Caco-2 (cell line): Measurements from ENCODE around the gene DLK1. TPM values are rescaled to one million over a fixed set of nuclear protein-coding genes. Genes with fewer than 3 reads are reported as not detected.

ENCODE experiments used
- BruUV-seq: library from RNA; stranded (reverse); fragments of 400-500 nt; replicated peaks from 2 replicates; lab custom pipeline; 2021; lab: Mats Ljungman, UMichigan
- CTCF ChIA-PET: fragments of 300-600 bp; sonication (Branson Sonifier 250); formaldehyde crosslinking; loops from one replicate; lab custom pipeline; 2022; ENCODE audit warnings: antibody characterized with exemption; lab: Charles Lee
- POLR2A ChIA-PET: fragments of 300-600 bp; sonication (Branson Sonifier 250); formaldehyde crosslinking; loops from one replicate; lab custom pipeline; 2022; ENCODE audit warnings: antibody characterized with exemption; lab: Charles Lee
- DNase-seq, 2 experiments: peaks; one replicate each; pipeline versions ENCODE4 v3.0.0 to v3.0.0-alpha.2; 2020 to 2022
- H3K27me3 ChIP-seq: replicated peaks from 2 replicates; pipeline ENCODE4 v1.6.0; 2011; ENCODE audit warnings: low read length; ENCODE audit not compliant: control insufficient read depth, insufficient read depth
- H3K36me3 ChIP-seq: 2 replicates; pipeline ENCODE4 v1.5.1; 2011; ENCODE audit warnings: low read length; ENCODE audit not compliant: control insufficient read depth, insufficient read depth
- H3K4me1 ChIP-seq: fragments of 250-450 bp; sonication (Bioruptor Pico); 2 replicates; pipeline ENCODE4 v1.5.1; 2020; ENCODE audit warnings: mild to moderate bottlenecking
- H3K4me3 ChIP-seq: 2 replicates; pipeline ENCODE4 v1.5.1; 2011; ENCODE audit warnings: low read depth, mild to moderate bottlenecking, control low read depth, low read length
- H3K9me3 ChIP-seq: fragments of 250-450 bp; sonication (Bioruptor Pico); 2 replicates; pipeline ENCODE4 v1.5.1; 2020; ENCODE audit warnings: mild to moderate bottlenecking, moderate library complexity
- H3K27ac Mint-ChIP-seq: one replicate; pipeline ENCODE4 v1.8.0; 2022; ENCODE audit warnings: mixed read lengths; ENCODE audit not compliant: unreplicated experiment
- H3K27me3 Mint-ChIP-seq: one replicate; pipeline ENCODE4 v1.8.0; 2022; ENCODE audit warnings: mixed read lengths; ENCODE audit not compliant: insufficient read depth, unreplicated experiment
- H3K36me3 Mint-ChIP-seq: one replicate; pipeline ENCODE4 v1.8.0; 2022; ENCODE audit warnings: mild to moderate bottlenecking, mixed read lengths; ENCODE audit not compliant: insufficient read depth, unreplicated experiment
- H3K4me1 Mint-ChIP-seq: one replicate; pipeline ENCODE4 v1.8.0; 2022; ENCODE audit warnings: low read depth, mixed read lengths; ENCODE audit not compliant: unreplicated experiment
- H3K4me3 Mint-ChIP-seq: one replicate; pipeline ENCODE4 v1.8.0; 2022; ENCODE audit warnings: mild to moderate bottlenecking, moderate library complexity, mixed read lengths; ENCODE audit not compliant: unreplicated experiment
- H3K9me3 Mint-ChIP-seq: one replicate; pipeline ENCODE4 v1.8.0; 2022; ENCODE audit warnings: mixed read lengths; ENCODE audit not compliant: unreplicated experiment
- CTCF ChIP-seq, 2 experiments: fragments of 200-600 bp in 1 of 2; IDR thresholded peaks; 1 replicate in 1 of 2; 2 replicates in 1 of 2; pipeline versions ENCODE4 v1.5.1 to v1.8.0; 2011 to 2022; ENCODE audit warnings: antibody characterized with exemption in 1 of 2, control low read depth in 1 of 2, inconsistent platforms in 1 of 2, low read depth in 1 of 2, low read length in 1 of 2, mild to moderate bottlenecking in 1 of 2, moderate library complexity in 1 of 2; ENCODE audit not compliant: insufficient read depth in 1 of 2, severe bottlenecking in 1 of 2, unreplicated experiment in 1 of 2
- intact Hi-C: fragments of 100-400 bp; cut with micrococcal nuclease; formaldehyde crosslinking; loops from one replicate; pipeline ENCODE4 v1.10.0; 2022; ENCODE audit not compliant: unreplicated experiment
- total RNA-seq: library from RNA; stranded (reverse); gene quantifications from 2 replicates; pipeline ENCODE4 v1.2.3, GENCODE V29; 2022

DLK1 gene
- total RNA-seq, 1 experiment from 2014 or later = not detected

DNA sequence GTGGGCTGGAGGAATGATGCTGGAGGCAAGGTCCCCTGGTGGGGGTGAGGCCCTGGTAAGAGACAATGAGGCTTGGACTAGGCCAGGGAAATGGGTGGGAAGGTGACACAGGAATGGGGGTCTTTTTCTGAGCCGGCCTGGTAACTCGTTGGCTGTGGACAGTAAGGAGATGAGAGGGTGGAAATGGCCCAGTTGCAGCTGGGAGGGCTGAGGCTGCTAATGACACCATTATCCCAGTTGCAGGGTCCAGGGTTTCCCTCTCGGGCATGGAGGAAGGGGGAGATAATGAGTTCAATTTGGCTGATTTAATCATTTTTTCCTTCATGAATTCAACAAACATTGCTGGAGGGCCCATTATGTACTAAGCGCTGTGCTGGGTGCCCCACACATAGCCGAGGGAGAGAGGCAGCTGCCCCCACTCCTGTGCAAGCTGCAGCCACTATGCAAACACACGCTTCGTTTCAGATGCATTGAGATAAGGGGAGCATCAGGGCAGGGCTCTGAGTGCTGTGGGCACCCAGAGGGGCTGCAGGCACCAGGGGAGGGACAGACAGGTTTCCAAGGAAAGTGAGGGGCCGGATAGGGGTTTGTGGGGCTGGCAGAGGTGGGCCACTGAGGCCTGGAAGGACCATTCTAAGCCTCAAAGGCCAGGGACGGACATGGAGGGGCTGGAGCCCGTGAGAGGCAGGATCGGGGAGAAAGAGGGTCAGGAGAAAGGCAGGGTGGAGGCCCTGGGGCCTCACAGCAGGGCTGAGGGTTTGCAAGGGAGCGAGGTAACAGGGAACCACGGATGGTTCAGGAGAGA, 56.0 kb downstream of the DLK1 start:
- H3K4me1 Mint-ChIP-seq = no peaks in the 10 kb centered on the region
- TF ChIP-seq CTCF (IDR thresholded peaks at IDR 0.05; ENCODE audit: insufficient read depth in 1 of 2, low read depth in 1 of 2, low read length in 1 of 2, severe bottlenecking in 1 of 2, unreplicated experiment in 1 of 2) = no peak
- no peaks in the 10 kb centered on the region for H3K9me3 Mint-ChIP-seq
- Histone ChIP-seq H3K4me1 (no peaks in the 10 kb centered on the region), H3K9me3 (no peaks in the 10 kb centered on the region), H3K36me3 (no peaks in the 10 kb centered on the region), H3K4me3 (no peak overlapping the region), H3K27me3 (no peaks in the 10 kb centered on the region)
- intact Hi-C loops = no loop called here
- H3K4me3 Mint-ChIP-seq = no peak overlapping the region
- peaks cover 3% of the 10 kb centered on the region for H3K27me3 Mint-ChIP-seq
- CTCF ChIA-PET = no interaction called here
- peak in 1 of 2 experiments; percentile 9 for DNase-seq
- H3K27ac Mint-ChIP-seq = no peak overlapping the region
- POLR2A ChIA-PET = no interaction called here
- no peaks in the 10 kb centered on the region for H3K36me3 Mint-ChIP-seq
- BruUV-seq = no TSS peak

GRCh38 chr14:100783630-100784370, 57.1 kb downstream of the DLK1 start:
- H3K36me3 ChIP-seq = no peaks in the 10 kb centered on the region
- H3K9me3 ChIP-seq = no peaks in the 10 kb centered on the region
- no peaks in the 10 kb centered on the region for H3K4me1 Mint-ChIP-seq
- no peaks in the 10 kb centered on the region for H3K9me3 Mint-ChIP-seq
- H3K4me3 ChIP-seq = no peak overlapping the region
- ChIA-PET CTCF (no interaction called here), POLR2A (no interaction called here)
- H3K27me3 Mint-ChIP-seq = peaks cover 3% of the 10 kb centered on the region
- H3K27ac Mint-ChIP-seq = no peak overlapping the region
- peak in 1 of 2 experiments; percentile 24 for DNase-seq
- H3K36me3 Mint-ChIP-seq = no peaks in the 10 kb centered on the region
- intact Hi-C loops = no loop called here
- no peaks in the 10 kb centered on the region for H3K27me3 ChIP-seq
- no TSS peak for BruUV-seq
- H3K4me3 Mint-ChIP-seq = no peak overlapping the region
- TF ChIP-seq CTCF (IDR thresholded peaks at IDR 0.05; ENCODE audit: insufficient read depth in 1 of 2, low read depth in 1 of 2, low read length in 1 of 2, severe bottlenecking in 1 of 2, unreplicated experiment in 1 of 2) = no peak
- H3K4me1 ChIP-seq = no peaks in the 10 kb centered on the region

- intact Hi-C loops = no loop called here
- H3K4me3 Mint-ChIP-seq = no peak overlapping the region
- no peaks in the 10 kb centered on the region for H3K9me3 Mint-ChIP-seq
- no peak for TF ChIP-seq CTCF (IDR thresholded peaks at IDR 0.05; ENCODE audit: insufficient read depth in 1 of 2, low read depth in 1 of 2, low read length in 1 of 2, severe bottlenecking in 1 of 2, unreplicated experiment in 1 of 2)
- H3K27ac Mint-ChIP-seq = no peak overlapping the region
- H3K4me3 ChIP-seq = no peak overlapping the region
- no peaks in the 10 kb centered on the region for H3K4me1 Mint-ChIP-seq
- no peaks in the 10 kb centered on the region for H3K36me3 Mint-ChIP-seq
- no peaks in the 10 kb centered on the region for H3K27me3 ChIP-seq
- no peaks in the 10 kb centered on the region for H3K4me1 ChIP-seq
- peaks cover 3% of the 10 kb centered on the region for H3K27me3 Mint-ChIP-seq
- peak in 1 of 2 experiments; percentile 15 for DNase-seq
- CTCF ChIA-PET = no interaction called here
- POLR2A ChIA-PET = no interaction called here
- no TSS peak for BruUV-seq
- H3K36me3 ChIP-seq = no peaks in the 10 kb centered on the region
- no peaks in the 10 kb centered on the region for H3K9me3 ChIP-seq
Measured at GRCh38 chr14:100784523-100785337, 58.0 kb downstream of the DLK1 start.
